Prostate gland (tissue), 2 donors: ENCODE data around the gene ADAMTS14. TPM values are rescaled to one million over a fixed set of nuclear protein-coding genes. Genes with fewer than 3 reads are reported as not detected.

Source experiments
- DNase-seq: peaks from one replicate; pipeline ENCODE4 v3.0.0-alpha.2; 2019; ENCODE audit warnings: low spot score
- H3K27ac ChIP-seq, 2 donors: fragments of 200-600 bp; sonication (generic); 2 replicates each; pipeline ENCODE4 v1.5.1; 2017 to 2019
- H3K27me3 ChIP-seq: fragments of 200-600 bp; sonication (generic); replicated peaks from 2 replicates; pipeline ENCODE4 v1.5.1; 2019; ENCODE audit not compliant: insufficient read depth
- H3K36me3 ChIP-seq, 2 donors: fragments of 200-600 bp; sonication (generic); 1 replicate in 1 of 2; 2 replicates in 1 of 2; pipeline versions ENCODE4 v1.5.1 to v1.8.1; 2017 to 2019
- H3K4me1 ChIP-seq: fragments of 200-600 bp; sonication (generic); replicated peaks from 2 replicates; pipeline ENCODE4 v1.5.1; 2019
- H3K4me3 ChIP-seq, 2 donors: fragments of 200-600 bp; sonication (generic); 2 replicates each; pipeline ENCODE4 v1.5.1; 2017 to 2019
- H3K9me3 ChIP-seq: fragments of 200-600 bp; sonication (generic); 2 replicates; pipeline ENCODE4 v1.5.1; 2017
- POLR2A ChIP-seq: fragments of 450-650 bp; IDR thresholded peaks from one replicate; pipeline ENCODE4 v1.6.1; 2016; ENCODE audit warnings: antibody characterized with exemption, mild to moderate bottlenecking
- POLR2AphosphoS5 ChIP-seq: sonication (generic); formaldehyde crosslinking; IDR thresholded peaks from one replicate; pipeline ENCODE4 v1.6.1; 2017; ENCODE audit warnings: antibody characterized with exemption
- WGBS: methylation state at CpG from one replicate; pipeline ENCODE4 v1.1.5; 2018; 5-methylcytosine and 5-hydroxymethylcytosine counted together
- intact Hi-C: fragments of 100-400 bp; cut with DNase I; formaldehyde crosslinking; loops from one replicate; pipeline ENCODE4 v1.14.2; 2022
- total RNA-seq, 2 donors: library from RNA; depleted of rRNA; stranded (reverse); fragments of >200 nt; gene quantifications; one replicate each; pipeline ENCODE4 v1.1.0, GENCODE V29; 2016
- TF ChIP-seq, protein P1 (sequence below), 4 experiments: fragments of 200-600 bp in 2 of 4; fragments of 450-650 bp in 2 of 4; sonication (generic) in 2 of 4; IDR thresholded peaks; 1 replicate in 3 of 4; 2 replicates in 1 of 4; pipeline ENCODE4 v1.5.1; 2016 to 2019; ENCODE audit warnings: antibody characterized with exemption in 4 of 4, mild to moderate bottlenecking in 2 of 4, moderate library complexity in 2 of 4

ADAMTS14 gene
- total RNA-seq, 2 donors from 2014 or later: 0.28 TPM; not detected in 1

DNA sequence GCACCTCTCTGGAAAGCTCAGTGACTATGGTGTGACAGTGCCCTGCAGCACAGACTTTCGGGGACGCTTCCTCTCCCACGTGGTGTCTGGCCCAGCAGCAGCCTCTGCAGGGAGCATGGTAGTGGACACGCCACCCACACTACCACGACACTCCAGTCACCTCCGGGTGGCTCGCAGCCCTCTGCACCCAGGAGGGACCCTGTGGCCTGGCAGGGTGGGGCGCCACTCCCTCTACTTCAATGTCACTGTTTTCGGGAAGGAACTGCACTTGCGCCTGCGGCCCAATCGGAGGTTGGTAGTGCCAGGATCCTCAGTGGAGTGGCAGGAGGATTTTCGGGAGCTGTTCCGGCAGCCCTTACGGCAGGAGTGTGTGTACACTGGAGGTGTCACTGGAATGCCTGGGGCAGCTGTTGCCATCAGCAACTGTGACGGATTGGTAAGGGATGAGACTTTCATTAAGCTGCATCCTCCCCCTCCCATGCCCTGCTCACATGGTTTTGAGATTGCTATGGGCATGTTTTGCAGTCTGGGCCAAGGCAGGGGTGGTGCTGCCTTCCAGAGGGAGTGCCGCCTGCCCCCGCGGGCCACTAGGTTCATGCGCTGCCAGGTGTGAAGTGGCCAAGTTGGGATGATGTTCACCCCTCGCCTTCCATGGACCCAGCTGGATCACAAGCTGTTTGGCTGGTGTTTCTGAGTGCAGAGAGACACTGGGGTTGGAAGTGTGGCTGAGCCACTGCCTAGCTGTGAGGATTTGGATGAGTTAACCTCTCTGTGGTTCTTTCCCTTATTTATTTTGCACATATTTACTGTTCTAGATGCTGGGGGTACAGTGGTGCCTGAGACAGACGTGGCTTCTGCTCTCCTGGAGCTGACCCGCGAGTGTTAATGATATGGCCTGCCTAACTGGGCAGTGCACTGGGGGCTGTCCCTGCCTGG lies 2.5 kb downstream of the ADAMTS14 start:
- intact Hi-C loops: no loop called here
- no peaks in the 10 kb centered on the region for H3K27me3 ChIP-seq

DNA sequence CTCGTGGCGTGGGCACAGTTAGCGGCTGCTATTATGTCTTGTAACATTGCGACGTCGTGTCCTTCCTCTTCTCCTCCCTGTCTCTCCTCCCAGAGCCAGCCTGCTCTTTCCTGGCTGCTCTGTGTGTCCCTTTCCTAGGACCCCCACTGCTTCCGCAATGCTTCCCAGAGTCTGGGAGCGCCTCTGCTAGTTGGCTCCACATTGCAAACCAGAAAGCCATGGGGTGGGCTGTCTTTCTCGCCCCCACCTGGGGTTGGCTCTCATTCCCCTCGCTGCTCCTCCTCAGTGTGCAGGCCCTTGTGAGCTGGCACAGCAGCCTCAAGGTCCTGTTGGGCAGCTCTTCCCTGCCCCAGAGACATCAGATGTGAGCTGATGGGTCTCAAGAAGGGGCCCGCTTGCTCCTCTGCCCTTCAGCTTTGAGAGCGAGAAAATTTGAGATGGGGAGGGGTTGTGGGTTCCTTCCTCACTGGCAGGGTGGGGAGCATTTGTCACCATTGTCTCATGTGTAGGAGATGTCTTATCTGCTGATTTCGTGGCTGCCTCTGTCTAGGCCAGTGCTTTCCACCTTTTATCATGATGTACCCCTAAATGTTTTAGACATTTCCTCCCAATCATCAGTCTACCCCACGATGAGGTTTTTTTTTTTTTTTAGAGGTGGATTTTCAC lies 3.3 kb downstream of the ADAMTS14 start:
- DNase-seq: no peak
- Histone ChIP-seq H3K4me1 (no peaks in the 10 kb centered on the region), H3K4me3 (no peak overlapping the region), H3K9me3 (no peaks in the 10 kb centered on the region), H3K36me3 (no peaks in the 10 kb centered on the region), H3K27me3 (no peaks in the 10 kb centered on the region), H3K27ac (no peak overlapping the region)
- intact Hi-C loops: no loop called here
- TF ChIP-seq POLR2AphosphoS5: no peak
- TF ChIP-seq, protein P1, sequence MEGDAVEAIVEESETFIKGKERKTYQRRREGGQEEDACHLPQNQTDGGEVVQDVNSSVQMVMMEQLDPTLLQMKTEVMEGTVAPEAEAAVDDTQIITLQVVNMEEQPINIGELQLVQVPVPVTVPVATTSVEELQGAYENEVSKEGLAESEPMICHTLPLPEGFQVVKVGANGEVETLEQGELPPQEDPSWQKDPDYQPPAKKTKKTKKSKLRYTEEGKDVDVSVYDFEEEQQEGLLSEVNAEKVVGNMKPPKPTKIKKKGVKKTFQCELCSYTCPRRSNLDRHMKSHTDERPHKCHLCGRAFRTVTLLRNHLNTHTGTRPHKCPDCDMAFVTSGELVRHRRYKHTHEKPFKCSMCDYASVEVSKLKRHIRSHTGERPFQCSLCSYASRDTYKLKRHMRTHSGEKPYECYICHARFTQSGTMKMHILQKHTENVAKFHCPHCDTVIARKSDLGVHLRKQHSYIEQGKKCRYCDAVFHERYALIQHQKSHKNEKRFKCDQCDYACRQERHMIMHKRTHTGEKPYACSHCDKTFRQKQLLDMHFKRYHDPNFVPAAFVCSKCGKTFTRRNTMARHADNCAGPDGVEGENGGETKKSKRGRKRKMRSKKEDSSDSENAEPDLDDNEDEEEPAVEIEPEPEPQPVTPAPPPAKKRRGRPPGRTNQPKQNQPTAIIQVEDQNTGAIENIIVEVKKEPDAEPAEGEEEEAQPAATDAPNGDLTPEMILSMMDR (IDR thresholded peaks at IDR 0.05): no peak
- TF ChIP-seq POLR2A: no peak
- 76% methylated on average over 14 of the region's 14 CpGs for WGBS

More for the DNA sequence above, 2.5 kb downstream of the ADAMTS14 start:
- TF ChIP-seq POLR2A: no peak
- no peak for TF ChIP-seq POLR2AphosphoS5
- TF ChIP-seq, protein P1 (IDR thresholded peaks at IDR 0.05): no peak
- no peak overlapping the region for H3K4me3 ChIP-seq
- 76% methylated on average over 24 of the region's 24 CpGs for WGBS
- H3K27ac ChIP-seq: no peak overlapping the region
- no peaks in the 10 kb centered on the region for H3K4me1 ChIP-seq
- H3K36me3 ChIP-seq: no peaks in the 10 kb centered on the region
- H3K9me3 ChIP-seq: no peaks in the 10 kb centered on the region
- no peak for DNase-seq

DNA sequence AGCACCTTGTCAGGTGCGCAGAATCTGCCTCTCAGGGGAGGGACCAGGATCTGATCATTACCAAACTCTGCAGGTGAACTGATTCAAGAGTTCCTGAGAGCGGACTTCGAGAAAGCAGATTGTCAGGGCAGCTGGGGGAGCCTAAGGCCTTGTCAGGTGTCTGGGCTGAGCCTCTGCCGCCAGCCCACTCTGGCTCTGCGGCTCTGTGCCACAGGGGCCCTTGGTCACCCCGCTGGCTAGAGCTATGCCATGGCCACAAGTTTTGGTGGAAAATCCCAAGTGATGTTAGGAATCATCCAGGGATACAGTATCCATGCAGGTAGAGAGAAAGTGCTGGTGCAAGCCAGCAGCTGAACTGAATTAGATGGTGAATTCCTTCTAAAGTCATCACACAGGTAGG lies 4.2 kb downstream of the ADAMTS14 start:
- no peak overlapping the region for H3K4me3 ChIP-seq
- no peaks in the 10 kb centered on the region for H3K36me3 ChIP-seq
- H3K9me3 ChIP-seq: no peaks in the 10 kb centered on the region
- no peaks in the 10 kb centered on the region for H3K27me3 ChIP-seq
- 88% methylated on average over 6 of the region's 6 CpGs for WGBS
- no peak overlapping the region for H3K27ac ChIP-seq
- TF ChIP-seq POLR2AphosphoS5: no peak
- TF ChIP-seq, protein P1 (IDR thresholded peaks at IDR 0.05): no peak
- no peak for TF ChIP-seq POLR2A
- H3K4me1 ChIP-seq: no peaks in the 10 kb centered on the region
- intact Hi-C loops: no loop called here
- no peak for DNase-seq

DNA sequence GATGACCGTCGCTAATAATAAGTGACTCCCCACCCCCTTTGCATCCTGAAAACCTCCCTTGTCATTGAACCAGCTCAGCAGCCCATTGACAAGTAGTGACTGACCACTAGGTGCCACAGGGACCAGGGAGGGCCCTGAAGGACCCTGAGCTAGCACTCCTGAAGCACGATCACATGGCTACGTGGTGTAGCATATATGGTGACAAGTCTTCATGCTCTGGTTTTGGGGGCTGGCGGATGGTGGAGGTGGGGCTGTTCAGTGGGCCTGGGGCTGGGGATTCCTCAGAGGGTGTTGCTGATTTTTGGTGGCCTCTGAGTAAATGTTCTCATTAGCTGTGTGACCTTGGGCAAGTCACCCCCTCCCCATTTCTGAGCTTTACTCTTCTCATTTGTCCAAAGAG lies 4.7 kb downstream of the ADAMTS14 start:
- H3K9me3 ChIP-seq: no peaks in the 10 kb centered on the region

More for the DNA sequence above, 4.7 kb downstream of the ADAMTS14 start:
- no peaks in the 10 kb centered on the region for H3K4me1 ChIP-seq
- no peaks in the 10 kb centered on the region for H3K27me3 ChIP-seq
- H3K36me3 ChIP-seq: no peaks in the 10 kb centered on the region
- intact Hi-C loops: no loop called here
- TF ChIP-seq POLR2AphosphoS5 (no peak), POLR2A (no peak)
- TF ChIP-seq, protein P1 (IDR thresholded peaks at IDR 0.05): no peak
- H3K4me3 ChIP-seq: no peak overlapping the region
- DNase-seq: no peak
- no peak overlapping the region for H3K27ac ChIP-seq
- WGBS: 84% methylated on average over 5 of the region's 5 CpGs
